ENCODE results near the gene TMEM115.

DNA sequence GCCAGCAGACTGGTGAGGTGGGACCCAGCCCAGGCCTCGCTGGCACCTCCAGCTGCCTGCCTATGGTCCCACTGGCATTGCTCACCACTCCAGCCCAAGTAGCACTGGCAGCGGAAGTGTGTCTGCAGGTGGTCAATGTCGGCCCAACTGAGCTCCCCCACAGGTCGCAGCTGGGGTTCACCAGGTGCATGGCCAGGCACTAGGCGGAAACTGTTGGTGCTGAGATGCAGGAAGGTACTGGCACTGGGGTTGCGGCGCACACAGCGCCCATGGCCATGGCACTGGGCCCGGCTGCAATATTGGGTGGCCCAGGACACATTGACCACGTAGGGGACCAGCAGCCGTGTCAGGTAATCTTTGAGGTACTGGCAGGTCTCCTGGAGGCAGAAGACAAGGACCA lies 41.2 kb downstream of the TMEM115 start:
- TF ChIP-seq CTCF (IDR thresholded peaks at IDR 0.05), result no peak
- no peak for TF ChIP-seq POLR2A (IDR thresholded peaks at IDR 0.05)

Measured in heart left ventricle (tissue), 13 donors.